GM21423 (cell line): Measurements from ENCODE around the gene ACTN1.

Source experiments
- ATAC-seq: cut with Tn5 transposase; IDR thresholded peaks from one replicate; pipeline ENCODE4 v1.9.1; 2021; ENCODE audit warnings: mild to moderate bottlenecking, moderate library complexity; ENCODE audit not compliant: unreplicated experiment

The ACTN1 gene

DNA sequence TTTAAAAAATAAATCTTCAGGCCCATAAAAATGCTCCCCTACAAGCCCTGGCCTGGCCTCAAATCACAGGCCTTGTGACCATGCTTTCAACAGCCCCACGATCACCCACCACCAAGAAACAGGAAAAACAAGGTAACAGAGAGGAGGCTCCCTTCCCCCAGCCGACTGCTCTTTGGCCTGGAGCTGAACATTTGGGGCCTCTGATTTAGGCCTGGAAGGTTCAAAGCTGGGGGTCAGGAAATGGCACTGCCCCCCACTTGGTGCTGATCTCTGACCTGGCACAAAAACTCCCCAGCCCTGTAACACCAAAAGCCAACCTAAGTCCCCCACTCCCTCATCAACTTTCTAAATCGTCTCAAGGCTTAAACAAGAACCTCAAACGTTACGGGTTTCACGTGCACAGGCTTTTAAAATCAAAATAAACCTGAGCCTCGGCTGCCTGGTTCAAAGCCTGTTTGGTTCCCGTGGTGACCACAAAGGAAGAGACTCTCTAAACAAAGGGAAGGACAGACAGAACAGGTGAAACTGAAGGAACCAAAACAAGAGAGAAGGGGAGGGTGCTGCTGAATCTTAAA lies 9.0 kb downstream of the ACTN1 start:
- ATAC-seq: no peak

DNA sequence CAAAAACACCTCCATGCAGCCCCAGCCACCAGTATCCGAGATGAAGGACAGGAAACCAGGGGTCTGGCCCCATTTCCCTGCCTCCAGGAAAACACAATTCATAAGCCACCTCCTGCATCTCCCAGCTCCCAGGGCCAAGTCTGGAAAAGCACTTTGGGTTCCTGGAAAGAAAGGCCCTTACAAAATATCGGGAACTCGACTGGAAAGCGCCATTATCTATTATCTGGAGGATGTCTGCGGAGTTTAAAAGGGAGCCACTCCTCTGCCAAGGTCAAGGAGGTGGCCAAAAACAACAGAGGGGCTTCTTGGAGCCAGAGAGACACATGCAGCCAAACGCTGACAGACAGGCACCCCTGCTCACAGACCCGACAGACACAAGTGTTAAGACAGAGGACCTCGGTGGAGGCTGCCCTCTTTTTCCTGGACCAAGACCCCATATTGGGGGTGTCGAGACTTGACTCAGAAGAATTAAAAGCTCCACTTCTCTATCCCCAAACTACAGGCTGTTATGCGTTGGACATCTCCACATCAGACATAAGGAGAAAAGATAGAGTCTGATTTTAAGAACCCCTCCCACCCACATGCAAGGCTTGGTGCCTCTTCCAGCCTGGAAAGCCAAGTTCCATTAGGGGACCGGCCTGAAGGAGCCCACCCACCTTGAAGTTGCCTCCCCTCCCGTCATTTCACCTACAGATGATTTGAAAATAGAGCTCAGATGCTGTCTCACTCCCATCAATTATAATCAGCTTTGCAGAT lies 9.6 kb downstream of the ACTN1 start:
- ATAC-seq: no peak

DNA sequence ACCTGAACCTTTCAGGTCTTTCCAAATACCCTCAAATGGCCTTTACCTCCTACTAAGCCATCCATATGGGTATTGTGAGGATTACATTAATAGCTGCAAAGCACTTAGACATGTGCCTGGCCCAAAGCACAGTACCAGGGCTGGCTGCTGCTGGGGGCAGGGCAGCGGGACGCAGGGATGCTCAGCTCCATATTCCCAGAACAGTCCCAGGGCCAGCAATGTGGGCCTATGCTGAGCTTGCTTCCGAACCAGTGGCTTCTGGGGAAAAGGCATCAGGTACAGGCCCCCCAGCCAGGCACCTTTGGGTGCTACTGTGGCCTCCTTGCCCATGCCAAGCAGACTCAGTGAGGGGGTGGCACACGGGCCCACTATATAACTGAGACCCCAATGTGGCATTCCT lies 10.4 kb downstream of the ACTN1 start:
- no peak for ATAC-seq

DNA sequence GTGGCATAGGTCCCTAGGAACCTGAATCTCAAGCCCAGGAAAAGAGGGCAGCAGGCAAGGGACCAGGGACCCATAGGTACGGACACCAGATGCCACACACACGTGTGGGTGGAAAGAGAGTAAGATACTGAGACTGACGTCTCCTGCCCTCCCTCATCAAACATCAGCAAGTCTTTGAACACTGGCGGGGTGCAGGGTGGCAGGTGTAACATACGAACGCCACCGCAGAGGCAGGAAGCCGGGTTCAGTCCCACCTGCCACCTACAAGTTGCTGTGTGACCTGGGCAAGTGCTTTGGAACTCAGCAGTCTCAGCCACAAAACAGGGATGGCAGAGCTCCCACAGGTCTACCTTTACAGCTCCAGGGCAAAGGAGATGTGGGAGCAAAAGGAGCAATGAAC lies 11.1 kb downstream of the ACTN1 start:
- no peak for ATAC-seq

DNA sequence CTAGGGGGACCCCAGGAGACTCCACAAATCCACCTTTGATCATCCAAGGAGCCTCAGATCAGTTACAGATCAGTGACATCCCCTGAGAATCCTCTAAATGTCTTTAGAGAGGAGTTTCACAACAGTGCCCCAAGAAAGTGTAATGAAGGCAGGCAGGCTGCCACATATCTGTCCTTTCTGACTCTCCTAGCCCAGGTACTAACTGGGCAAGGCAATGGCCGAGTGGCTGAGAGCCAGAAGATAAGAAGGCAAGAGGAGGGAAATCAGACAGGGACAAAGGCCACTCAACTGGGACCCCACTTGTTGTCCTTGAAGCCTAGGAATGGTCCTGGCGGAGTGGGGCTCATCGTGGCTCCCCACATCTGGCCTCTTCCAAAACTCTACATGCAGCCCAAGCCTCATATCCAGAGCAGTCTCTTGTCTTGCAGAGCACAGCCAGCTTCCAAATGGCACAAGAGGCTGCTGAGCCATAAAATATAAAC lies 11.6 kb downstream of the ACTN1 start:
- ATAC-seq: no peak

DNA sequence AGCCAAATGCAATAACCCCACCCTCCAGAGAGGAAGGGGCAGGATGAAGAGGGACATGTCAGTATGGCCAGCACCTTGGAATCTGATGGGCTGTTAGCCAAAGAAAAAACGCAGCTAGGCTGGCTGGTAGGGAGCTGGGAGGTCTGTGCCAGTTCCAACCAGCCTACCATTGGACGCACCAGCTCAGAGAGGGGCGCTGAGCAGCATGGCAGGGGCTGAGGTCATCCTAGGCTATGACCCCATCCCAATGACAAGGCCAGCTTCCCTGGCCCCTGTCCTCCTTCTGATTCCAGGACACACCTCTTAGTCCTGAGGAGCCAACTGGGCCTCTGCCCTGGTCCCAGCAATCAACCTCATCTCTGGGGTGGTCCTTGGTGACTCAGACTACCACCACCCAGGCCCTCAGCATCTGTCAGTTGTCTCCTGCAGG lies 12.2 kb downstream of the ACTN1 start:
- no peak for ATAC-seq

DNA sequence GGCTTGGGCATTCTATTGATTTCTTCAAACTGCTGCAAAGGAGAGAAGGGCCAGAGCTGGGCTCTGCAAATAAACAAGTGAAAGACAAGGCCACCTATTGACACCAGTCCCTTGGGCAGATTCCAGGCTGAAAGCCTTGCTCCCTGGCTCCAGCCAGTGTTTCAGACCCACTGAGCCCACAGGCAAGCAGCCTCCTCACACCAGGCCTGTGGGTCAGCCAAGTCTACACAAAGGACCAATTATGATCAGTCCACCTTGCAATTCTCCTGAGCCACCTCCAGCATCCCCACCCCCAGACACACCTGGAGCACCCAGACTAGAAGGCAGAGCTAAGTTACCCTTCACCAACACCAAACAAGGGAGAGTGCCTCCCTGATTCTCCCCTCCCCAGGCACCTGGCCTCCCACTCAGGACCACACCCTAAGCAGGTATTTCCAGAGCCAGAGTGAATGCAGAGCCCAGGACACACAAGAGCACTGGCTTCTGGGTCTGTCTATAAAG lies 13.8 kb downstream of the ACTN1 start:
- no peak for ATAC-seq

DNA sequence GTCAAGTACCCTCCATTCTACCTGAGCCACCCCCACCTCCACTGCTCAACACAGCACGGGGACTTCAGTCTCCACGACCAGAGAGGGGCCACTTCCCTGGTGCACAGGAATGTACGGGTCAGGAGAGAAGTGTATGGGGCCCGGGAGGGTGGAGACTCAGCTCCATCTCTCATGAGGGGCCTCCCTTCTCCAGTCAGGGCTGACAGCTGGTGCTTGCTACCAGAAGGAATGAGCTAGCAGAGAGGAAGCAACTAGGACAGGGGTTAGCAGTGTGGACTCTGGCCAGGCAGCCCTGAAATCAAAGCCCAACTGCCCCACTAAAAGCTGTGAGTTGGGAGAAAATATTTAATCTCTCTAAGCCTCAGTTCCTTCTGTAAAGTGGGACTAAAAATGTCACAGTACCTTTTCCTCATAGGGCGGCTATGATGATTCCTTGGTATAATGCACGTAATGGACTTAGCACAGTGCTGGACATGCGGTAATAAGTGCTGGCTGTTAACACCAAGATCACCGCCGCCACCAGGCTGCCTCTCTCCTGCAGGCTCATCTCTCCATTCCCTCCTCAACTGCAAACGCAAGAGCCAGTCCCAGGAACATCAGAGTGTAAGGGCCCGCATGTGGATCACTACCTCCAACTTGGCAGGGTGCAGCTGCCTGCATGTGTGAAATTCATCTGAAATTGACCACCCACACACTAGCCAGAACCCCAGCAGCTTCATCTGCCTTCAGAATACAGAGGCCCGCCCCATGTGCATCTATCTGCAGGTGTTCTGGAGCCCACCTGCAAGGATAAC lies 14.6 kb downstream of the ACTN1 start:
- ATAC-seq: no peak

DNA sequence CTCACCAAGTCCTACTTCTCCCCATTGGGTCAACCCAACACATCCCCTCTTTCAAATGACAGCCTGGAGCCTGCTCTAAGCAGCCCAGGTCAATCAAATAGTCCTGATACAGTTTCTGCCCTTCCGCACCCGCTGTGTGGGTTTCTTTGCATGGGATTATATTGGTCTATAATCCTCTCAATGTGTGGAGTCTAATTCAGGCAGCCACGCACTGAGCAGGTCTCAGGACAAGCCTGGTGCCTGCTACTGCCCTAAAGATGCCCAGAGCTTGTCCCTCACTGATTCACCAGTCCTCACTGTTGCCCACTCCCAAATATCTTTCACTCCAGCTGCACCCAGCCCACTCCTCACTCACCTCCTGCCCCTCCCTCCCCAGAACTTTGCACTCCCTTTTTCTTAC lies 16.4 kb downstream of the ACTN1 start:
- no peak for ATAC-seq

DNA sequence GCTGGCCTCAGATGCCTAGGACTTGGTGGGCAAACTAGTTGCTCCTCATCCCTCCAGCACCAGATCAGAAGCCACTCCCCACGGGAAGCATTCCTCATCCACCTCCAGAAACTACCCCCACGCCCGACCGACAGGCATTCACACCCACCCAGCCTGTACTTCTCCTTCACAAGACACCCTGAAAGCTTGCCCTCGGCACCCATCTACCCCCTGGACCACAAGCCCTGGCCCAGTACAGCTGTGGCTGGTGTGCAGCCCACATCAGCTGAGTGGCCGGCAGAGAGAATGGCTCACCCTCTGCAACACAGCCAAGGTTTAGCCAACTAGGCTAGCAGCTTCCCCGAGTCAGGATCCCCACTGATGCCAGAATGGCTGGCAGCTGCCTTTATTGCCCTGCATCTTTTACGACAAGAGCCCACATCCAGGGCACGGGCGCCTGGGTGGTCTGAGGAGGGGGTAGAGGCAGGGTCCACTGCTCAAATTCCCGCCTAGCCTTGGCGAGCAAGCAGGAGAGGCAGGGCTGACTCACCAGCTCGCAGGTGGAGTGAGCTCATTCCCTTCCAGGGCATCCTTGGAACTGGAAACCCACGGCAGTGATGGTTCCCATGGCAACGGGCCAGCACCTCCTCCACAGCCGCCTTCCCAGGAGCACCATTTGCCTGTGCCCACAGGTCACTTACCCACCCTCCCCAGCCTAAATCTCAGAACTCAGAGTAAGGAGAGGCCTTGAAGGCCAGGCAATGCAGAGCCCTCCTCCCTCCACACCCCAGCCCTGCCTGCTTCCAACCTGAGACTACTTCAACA lies 17.1 kb downstream of the ACTN1 start:
- no peak for ATAC-seq

DNA sequence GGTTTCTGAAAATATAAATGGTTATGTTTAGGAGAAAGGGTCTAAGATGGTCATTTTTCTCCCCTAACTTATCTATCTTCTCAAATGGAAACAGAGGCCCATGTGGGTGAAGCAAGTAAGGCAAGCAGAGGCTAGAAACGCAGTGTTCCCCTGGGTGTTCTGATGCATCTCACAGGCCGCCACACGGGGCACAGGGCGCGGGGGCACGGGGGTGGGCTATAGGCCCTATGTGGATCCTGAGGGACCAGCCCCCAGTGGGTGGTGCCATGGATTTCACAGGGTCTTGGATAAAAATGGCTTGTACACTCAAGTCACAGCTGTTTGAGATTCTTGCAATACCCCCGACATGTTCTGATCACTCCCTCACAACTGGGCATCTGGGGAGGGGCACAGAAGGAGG lies 17.7 kb downstream of the ACTN1 start:
- ATAC-seq: no peak

DNA sequence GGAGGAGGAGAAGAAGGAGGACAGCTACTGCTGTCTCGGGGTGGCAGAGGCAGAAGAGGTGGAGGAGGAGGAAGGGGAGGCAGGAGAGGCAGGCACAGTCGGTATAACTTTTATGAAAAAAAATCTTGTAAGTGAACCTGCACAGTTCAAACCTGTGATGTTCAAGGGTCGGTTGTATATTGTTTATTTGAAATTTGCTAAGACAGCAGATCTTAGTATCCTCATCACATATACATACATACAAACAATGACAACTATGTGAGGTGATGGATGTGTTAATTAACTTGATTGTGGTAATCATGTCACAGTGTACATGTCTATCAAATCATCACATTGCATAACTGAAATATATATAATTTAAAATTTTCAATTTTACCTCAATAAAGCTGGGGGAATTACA lies 19.0 kb downstream of the ACTN1 start:
- no peak for ATAC-seq

DNA sequence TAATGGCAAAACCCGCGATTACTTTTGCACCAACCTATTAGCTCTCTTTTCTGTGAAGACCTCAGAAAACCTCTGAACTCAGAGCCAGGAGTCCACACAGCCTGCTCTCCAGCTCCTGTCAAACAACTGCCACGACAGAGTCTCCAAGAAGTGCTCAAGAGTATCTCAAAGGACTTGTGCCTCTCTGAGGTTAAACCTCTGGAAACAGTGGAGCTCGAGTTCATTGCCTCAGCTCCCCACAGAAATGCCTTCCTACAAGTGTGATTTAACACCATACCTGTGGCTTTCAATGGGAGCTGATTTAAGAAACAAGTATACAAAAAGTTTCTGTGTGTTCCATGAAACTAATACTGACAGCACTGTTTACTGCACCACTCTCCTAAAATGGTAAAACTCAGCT lies 20.1 kb downstream of the ACTN1 start:
- no peak for ATAC-seq

DNA sequence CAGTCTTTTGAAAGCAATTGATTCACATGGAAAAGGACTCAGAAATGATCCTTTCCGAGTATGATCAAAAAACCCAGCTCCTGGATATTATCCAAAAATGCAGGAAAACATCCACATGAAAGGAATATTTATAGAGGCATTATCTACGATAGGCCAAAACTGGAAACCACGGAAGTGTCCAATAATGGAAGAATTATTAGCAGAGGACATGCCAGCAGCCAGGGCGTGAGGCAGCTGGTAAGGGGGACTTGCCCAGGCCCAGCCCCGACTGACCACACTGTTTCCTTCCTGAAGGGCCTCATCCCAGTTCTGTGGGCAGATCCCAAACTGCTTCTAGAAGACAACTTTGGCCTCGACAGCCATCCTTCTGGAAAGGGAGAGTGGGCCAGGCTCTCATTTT lies 20.5 kb downstream of the ACTN1 start:
- ATAC-seq: no peak

DNA sequence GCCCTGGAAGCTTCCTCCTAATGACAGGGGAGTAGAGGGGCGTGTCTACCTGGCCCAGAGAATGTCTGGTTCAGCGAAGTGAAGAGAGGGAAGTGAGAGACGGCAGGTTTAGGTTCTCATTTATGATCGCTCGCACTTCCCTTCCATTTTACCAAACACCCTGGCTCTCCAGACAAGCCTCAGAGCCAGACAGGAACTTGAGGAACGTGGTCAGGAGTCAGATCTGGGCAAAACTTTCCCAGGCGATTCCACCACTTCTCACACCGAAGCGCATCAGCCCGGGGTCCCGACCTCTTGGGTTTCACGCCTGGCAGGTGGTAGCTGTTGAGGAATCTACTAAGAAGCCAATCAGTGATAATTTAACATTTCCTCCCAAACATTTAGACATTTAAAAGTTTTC lies 21.3 kb downstream of the ACTN1 start:
- ATAC-seq: no peak

DNA sequence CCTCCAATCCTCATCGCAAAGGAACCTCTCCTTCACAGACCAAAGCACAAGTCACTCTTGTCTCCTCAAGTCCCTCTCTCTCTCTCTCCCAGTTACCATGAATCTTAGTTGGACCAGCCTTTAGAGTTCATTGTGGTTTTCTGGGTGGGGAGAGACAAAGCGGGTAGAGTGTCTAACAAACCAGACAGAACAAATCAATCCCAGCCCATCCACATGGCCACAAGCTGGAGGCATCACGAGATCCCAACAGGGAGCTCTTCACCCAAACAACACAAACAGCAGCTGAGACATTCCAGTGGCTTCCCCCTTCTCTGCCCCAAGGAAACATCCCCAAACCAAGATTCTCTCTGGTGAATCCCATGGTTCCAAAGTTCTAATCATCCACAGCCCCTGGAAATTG lies 22.4 kb downstream of the ACTN1 start:
- no peak for ATAC-seq

DNA sequence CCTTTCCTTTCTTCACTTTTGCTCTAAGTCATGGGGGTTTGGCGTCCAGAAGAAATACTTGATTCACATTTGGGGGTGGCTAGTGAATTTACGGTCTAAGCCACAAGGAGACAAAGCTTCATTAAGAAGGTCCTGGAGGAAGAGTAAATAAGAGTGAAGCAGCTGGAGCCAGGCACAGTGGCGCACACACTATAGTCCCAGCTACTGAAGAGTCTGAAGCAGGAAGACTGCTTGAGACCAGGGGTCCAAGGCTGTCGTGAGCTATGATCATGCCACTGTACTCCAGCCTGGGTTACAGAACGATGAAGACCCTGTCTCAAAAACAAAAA lies 23.3 kb downstream of the ACTN1 start:
- ATAC-seq: no peak

DNA sequence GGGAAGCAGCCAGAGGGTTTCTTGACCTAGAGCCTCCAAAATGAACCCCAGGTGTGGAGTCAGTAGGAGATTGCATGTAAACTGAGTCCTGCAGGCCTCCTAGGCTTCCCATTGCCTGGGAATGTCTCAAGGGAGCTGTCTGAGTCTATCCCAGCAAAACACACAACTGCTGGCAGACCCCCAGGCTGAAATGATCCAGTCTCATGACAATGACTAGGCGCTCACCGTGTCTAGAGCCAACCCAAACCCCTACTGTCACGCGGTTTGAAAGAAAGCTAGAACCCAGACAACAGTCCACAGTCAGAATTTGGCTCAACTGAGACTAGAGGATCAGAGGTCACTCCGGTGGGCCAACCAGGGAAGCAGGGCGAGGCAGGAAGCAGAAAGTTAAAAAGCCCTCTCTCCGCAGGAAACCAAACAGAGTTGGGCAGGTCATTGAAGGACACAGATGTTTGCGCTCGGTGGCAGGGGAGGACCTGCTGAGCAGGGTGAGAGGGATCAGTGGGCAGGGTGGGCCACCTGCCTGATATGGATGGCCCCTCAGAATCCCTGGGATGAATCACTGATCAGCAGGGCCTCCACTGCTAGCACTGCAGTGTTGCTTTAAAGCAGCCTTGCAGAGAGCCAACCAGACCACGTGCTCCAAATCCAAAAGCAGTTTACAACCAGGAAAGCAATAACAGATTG lies 23.8 kb downstream of the ACTN1 start:
- ATAC-seq: no peak

DNA sequence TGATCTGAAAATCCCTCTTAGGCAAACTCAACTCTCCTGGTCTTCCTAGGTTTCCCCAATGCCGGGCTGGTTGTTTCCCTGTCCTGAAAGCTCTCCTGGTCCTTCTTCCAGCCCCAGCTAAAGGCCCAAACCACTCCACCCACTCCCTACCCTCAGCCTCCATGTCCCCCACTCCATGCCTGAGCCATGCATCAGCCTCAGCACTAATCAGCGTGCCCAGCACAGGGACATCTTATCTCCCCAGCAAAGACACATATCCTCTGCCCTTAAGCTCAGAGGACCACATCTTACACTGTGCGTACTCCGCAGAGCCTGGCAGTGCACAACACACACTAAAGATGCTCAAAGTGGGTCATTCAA lies 25.9 kb downstream of the ACTN1 start:
- no peak for ATAC-seq

DNA sequence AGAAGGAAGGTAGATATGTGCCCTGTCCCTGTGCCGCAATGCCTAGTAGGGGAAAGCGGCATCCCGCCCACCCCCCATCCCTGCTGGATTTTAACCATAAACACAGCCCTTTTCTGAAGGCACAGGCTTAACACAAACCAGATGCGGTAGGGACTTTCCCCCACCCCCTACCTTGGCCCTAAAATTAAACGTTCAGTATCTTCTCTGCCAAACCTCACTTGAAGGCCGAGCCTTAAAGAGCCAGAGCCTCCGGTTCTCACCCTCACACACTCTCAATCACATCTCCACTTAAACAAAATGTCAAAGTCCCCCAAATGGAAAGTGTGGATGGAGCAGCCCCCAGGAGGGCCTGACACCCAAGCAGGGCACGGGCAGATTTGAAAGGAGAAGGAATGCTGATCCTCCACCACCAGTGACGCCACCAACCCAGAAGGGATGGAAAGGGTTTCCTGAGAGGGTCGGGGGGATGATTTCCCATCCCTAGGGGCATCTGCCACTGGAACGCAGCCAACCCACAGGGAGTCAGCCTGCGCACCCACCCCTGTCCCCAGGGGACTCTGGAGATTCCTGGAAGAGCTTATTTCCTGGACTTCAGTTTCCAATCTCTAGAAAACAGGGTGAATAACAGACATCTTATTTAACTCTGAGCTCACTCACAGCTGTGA lies 26.4 kb downstream of the ACTN1 start:
- no peak for ATAC-seq
